Hippocampal formation (tissue), 2 donors: Measurements from ENCODE around the gene KIDINS220.
"Not testable (repeated sequence)": the region's sequence is repeated elsewhere in the genome, so short reads cannot be mapped to it uniquely, and the experiment has no call there.

Experiments
- DNase-seq, 2 donors: peaks; one replicate each; lab custom pipeline; 2025; lab: John Stamatoyannopoulos, UW

The KIDINS220 gene

GRCh38 chr2:8754106-8754776, 83.2 kb downstream of the KIDINS220 start:
- peak; percentile 36 to 89 for DNase-seq

DNA sequence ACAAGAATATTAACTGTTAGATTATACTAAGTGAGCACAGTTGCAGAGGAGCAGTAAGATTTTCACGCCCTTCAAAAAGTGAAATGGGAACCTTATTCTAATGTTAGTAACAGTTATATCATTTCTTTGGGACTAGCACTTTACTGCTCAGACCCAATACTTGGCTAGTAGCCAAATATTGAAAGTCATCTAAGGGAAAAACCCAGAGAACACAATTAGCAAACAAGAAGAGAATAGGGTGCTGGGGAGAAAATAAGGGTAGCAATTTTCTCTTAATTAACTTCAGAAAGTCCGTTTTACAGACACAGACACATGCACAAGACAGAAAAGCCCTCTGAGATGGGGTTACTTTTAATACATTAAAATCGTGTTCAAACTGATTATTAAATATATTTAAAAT, 83.8 kb downstream of the KIDINS220 start:
- no peak for DNase-seq

GRCh38 chr2:8752385-8752784, 85.0 kb downstream of the KIDINS220 start:
- no peak for DNase-seq

DNA sequence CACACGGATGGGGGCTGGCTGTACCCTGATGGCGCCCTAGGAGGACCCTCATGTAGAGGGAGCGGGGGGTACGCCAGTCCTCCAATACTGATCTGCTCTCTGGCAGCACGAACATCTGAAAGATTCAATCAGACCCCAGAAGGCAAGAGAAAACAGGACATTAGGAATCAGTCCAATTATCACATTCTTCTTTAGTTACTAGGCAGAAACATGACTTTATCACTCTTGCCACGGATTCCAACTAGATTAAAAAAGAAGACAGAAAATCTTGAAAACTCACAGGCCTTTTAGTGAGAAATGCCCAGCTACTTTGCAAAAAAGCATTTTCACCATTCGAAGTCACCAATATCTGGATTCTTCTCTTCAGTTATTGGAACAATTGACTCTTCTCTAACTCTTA, 87.2 kb downstream of the KIDINS220 start:
- no peak for DNase-seq

- DNase-seq = no peak
Measured at GRCh38 chr2:8743261-8743660, 94.2 kb downstream of the KIDINS220 start.

DNA sequence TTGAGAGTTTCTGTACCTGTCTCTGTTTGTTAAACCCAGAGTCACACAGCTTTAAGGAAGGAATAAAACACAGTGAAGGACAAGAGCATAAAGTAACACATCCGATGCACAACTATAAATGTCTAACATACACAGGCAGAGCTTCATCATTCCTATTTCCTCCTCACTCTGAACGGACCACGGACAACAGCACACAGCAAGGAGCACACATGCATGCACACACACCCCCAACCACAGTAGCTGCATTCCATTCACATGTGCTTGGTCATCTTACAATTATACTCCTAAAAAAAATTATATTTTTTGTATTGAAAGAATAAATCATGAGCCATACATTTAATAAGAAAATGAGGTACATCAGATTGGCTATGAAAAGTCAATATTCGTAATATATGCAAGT, 97.3 kb downstream of the KIDINS220 start:
- DNase-seq = no peak

GRCh38 chr2:8737571-8738175, 99.7 kb downstream of the KIDINS220 start:
- no peak for DNase-seq

DNA sequence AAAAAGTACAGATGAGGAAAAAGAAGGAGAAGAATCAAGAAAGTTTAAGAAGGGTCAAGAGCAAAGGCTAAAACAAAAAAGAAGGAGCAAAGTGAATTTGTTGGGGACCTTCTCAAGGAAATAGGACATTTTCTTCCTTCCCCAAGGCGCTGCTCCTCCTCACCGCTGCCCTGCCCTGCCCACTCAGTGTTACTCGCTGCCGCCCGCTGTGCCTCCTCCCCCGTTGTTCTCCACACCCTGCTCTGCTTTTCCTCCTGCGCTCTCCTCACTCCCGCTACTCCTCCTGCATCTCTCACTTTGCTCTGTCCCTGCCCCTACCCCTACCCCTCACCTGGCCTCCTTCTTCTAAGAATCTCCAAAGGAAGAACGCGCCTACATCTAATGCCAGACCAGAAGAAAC, 104.8 kb downstream of the KIDINS220 start:
- no peak for DNase-seq

- no peak for DNase-seq
Measured at GRCh38 chr2:8729939-8730338, 107.5 kb downstream of the KIDINS220 start.

GRCh38 chr2:8729101-8729500, 108.3 kb downstream of the KIDINS220 start:
- not testable (repeated sequence) for DNase-seq

GRCh38 chr2:8728305-8729015, 109.0 kb downstream of the KIDINS220 start:
- DNase-seq = no peak

GRCh38 chr2:8725838-8726237, 111.6 kb downstream of the KIDINS220 start:
- DNase-seq = no peak

DNA sequence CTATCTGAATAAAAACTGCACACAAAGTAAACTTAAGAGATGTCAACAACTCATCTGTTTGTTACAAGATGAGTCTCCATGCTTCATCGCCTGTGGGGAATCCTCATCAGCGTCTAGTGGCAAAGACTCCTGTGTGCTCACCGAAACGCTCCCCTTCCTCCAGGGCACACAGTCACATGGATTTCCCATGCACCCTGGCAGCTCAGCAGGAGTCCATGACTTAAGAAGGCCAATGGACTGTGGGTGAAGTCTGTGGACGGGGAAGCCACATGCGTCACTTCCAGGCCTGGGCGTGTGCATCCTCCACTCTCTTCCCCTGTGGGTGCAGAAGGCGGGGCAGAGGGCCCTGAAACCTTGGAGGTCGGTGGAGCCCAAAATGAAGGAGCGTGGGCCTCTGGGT, 114.4 kb downstream of the KIDINS220 start:
- DNase-seq = no peak

DNA sequence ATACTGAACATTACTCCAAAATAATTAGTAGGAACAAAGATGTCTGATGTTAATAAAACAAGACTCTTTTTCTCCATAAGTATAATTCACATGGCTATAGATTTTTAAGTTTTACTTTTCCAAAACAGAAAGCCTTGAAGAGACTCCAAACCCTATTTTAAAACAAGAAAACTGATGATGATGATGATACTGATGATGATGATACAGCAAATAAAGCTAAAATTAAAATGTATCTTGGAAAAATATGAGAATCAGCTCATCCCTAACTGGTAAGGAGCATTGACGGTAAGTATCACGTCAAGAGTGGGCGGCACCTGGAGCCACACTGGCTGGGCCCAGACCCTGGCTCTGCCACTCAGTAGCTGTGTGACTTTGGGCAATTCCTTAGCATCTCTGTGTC, 116.0 kb downstream of the KIDINS220 start:
- no peak for DNase-seq

- DNase-seq = no peak
Measured at GRCh38 chr2:8720741-8721140, 116.7 kb downstream of the KIDINS220 start.

- no peak for DNase-seq
Measured at GRCh38 chr2:8719528-8719927, 117.9 kb downstream of the KIDINS220 start.

- DNase-seq = no peak
Measured at GRCh38 chr2:8714971-8715370, 122.4 kb downstream of the KIDINS220 start.

GRCh38 chr2:8714283-8714682, 123.1 kb downstream of the KIDINS220 start:
- DNase-seq = no peak

GRCh38 chr2:8710951-8711350, 126.5 kb downstream of the KIDINS220 start:
- DNase-seq = no peak

DNA sequence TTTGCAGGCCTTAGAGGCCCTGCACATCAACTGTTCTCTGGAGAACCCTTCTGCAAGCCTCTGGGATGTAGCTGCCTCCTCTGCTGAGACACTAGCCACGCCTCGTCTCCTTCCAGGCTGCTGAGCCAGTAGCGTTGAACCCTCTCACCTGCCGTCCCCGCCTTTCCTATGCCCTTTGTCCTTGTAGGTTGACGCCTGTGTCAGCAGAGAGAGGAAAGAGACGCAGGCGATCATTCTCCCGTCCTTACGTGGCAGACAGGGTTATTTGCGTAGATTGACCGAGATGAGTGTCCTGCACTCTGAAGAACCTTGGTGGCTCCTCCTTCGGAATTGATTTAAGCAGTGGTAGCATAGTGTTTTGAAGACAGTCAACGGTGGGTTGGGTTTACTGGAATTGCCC, 127.8 kb downstream of the KIDINS220 start:
- no peak for DNase-seq

GRCh38 chr2:8704906-8705305, 132.5 kb downstream of the KIDINS220 start:
- DNase-seq = no peak

GRCh38 chr2:8701681-8702379, 135.6 kb downstream of the KIDINS220 start:
- no peak for DNase-seq

DNA sequence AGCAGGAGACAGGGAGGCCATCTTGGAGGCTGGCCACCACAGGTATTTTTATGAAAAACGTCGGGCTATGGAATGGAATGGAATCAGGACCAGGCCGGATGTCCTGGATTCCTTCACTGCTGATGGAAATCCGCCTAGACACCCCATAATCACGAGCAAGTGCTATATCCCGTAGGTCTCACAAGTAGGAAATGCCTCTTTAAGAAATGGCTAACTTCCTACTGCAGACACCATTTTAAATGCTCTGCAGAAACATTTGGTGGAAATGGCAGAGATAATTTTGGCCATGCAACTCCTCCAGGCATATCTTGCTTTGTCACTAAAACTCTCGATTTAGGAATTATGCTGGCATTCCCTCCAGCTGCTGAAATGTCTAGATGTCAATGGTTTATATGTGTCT, 137.6 kb downstream of the KIDINS220 start:
- DNase-seq = no peak
